H9 (cell line): ENCODE data around the gene NLN. TPM values are rescaled to one million over a fixed set of nuclear protein-coding genes. Genes with fewer than 3 reads are reported as not detected.

ENCODE experiments used
- DNase-seq: peaks from one replicate; pipeline ENCODE4 v3.0.0-alpha.2; 2017
- H2AFZ ChIP-seq: one replicate; pipeline ENCODE4 v1.6.1; 2013; ENCODE audit warnings: mild to moderate bottlenecking, low read length, control low read depth, moderate library complexity
- H2AK5ac ChIP-seq: 2 replicates; pipeline ENCODE4 v1.6.1; 2013; ENCODE audit warnings: low read length, control low read depth, mixed read lengths; ENCODE audit not compliant: insufficient read length
- H2BK120ac ChIP-seq: one replicate; pipeline ENCODE4 v1.6.1; 2013; ENCODE audit warnings: low read depth, mild to moderate bottlenecking, low read length, control low read depth, inconsistent platforms; ENCODE audit not compliant: poor library complexity, severe bottlenecking
- H2BK12ac ChIP-seq: 2 replicates; pipeline ENCODE4 v1.6.1; 2013; ENCODE audit warnings: low read length, control low read depth, mixed read lengths, low read depth; ENCODE audit not compliant: insufficient read length
- H2BK15ac ChIP-seq: 2 replicates; pipeline ENCODE4 v1.6.1; 2013; ENCODE audit warnings: low read depth, low read length, control low read depth
- H2BK20ac ChIP-seq: one replicate; pipeline ENCODE4 v1.6.1; 2013; ENCODE audit warnings: low read depth, mild to moderate bottlenecking, low read length, control low read depth, inconsistent platforms; ENCODE audit not compliant: poor library complexity, severe bottlenecking
- H2BK5ac ChIP-seq: 2 replicates; pipeline ENCODE4 v1.6.1; 2013; ENCODE audit warnings: low read length, control low read depth, mixed read lengths; ENCODE audit not compliant: insufficient read length
- H3K14ac ChIP-seq: 2 replicates; pipeline ENCODE4 v1.6.1; 2013; ENCODE audit warnings: low read length, control low read depth; ENCODE audit not compliant: insufficient read depth
- H3K18ac ChIP-seq: 2 replicates; pipeline ENCODE4 v1.6.1; 2013; ENCODE audit warnings: low read depth, mild to moderate bottlenecking, mixed read lengths, low read length, control low read depth; ENCODE audit not compliant: insufficient read length
- H3K23ac ChIP-seq: 2 replicates; pipeline ENCODE4 v1.6.1; 2013; ENCODE audit warnings: low read length, control low read depth, mixed read lengths, low read depth; ENCODE audit not compliant: insufficient read length
- H3K23me2 ChIP-seq: 2 replicates; pipeline ENCODE4 v1.6.1; 2013; ENCODE audit warnings: low read depth, mild to moderate bottlenecking, mixed read lengths, low read length, control low read depth; ENCODE audit not compliant: insufficient read length, poor library complexity, severe bottlenecking
- H3K27ac ChIP-seq: 2 replicates; pipeline ENCODE4 v1.5.1; 2013; ENCODE audit warnings: low read length, control low read depth, mixed read lengths, low read depth; ENCODE audit not compliant: insufficient read length
- H3K27me3 ChIP-seq: 2 replicates; pipeline ENCODE4 v1.6.1; 2013; ENCODE audit warnings: low read length, control low read depth, inconsistent platforms; ENCODE audit not compliant: insufficient read depth
- H3K4ac ChIP-seq: 2 replicates; pipeline ENCODE4 v1.6.1; 2013; ENCODE audit warnings: low read depth, mild to moderate bottlenecking, control low read depth, inconsistent platforms, low read length, moderate library complexity
- H3K4me1 ChIP-seq: 2 replicates; pipeline ENCODE4 v1.6.1; 2013; ENCODE audit warnings: low read length, control low read depth, inconsistent platforms; ENCODE audit not compliant: insufficient read depth
- H3K4me2 ChIP-seq: 2 replicates; pipeline ENCODE4 v1.6.1; 2013; ENCODE audit warnings: low read length, control low read depth, mixed read lengths; ENCODE audit not compliant: insufficient read length, insufficient read depth
- H3K56ac ChIP-seq: 2 replicates; pipeline ENCODE4 v1.6.1; 2013; ENCODE audit warnings: low read depth, mild to moderate bottlenecking, mixed read lengths, low read length, control low read depth; ENCODE audit not compliant: insufficient read length
- H3K79me1 ChIP-seq: 2 replicates; pipeline ENCODE4 v1.6.1; 2013; ENCODE audit warnings: low read depth, mild to moderate bottlenecking, moderate library complexity, low read length, control low read depth, inconsistent platforms; ENCODE audit not compliant: insufficient read depth, poor library complexity, severe bottlenecking
- H3K79me2 ChIP-seq: 2 replicates; pipeline ENCODE4 v1.6.1; 2013; ENCODE audit warnings: low read length, control low read depth, inconsistent platforms; ENCODE audit not compliant: insufficient read depth
- H3K9ac ChIP-seq: 2 replicates; pipeline ENCODE4 v1.6.1; 2013; ENCODE audit warnings: low read length, control low read depth, mixed read lengths; ENCODE audit not compliant: insufficient read length; ENCODE audit errors: extremely low read depth
- H3K9me3 ChIP-seq: one replicate; pipeline ENCODE4 v1.6.1; 2013; ENCODE audit warnings: low read depth, low read length, inconsistent platforms; ENCODE audit not compliant: control insufficient read depth
- H3T11ph ChIP-seq: one replicate; pipeline ENCODE4 v1.6.1; 2013; ENCODE audit warnings: mild to moderate bottlenecking, low read length, control low read depth, inconsistent platforms
- H4K20me1 ChIP-seq: one replicate; pipeline ENCODE4 v1.6.1; 2013; ENCODE audit not compliant: control insufficient read depth, insufficient read length, insufficient read depth
- H4K5ac ChIP-seq: 2 replicates; pipeline ENCODE4 v1.6.1; 2013; ENCODE audit warnings: low read depth, mild to moderate bottlenecking, mixed read lengths, low read length, control low read depth; ENCODE audit not compliant: insufficient read length
- H4K8ac ChIP-seq: replicated peaks from 2 replicates; pipeline ENCODE4 v1.6.1; 2013; ENCODE audit warnings: low read length, control low read depth, mixed read lengths, low read depth; ENCODE audit not compliant: insufficient read length
- H4K91ac ChIP-seq: 2 replicates; pipeline ENCODE4 v1.6.1; 2013; ENCODE audit warnings: low read depth, mild to moderate bottlenecking, moderate library complexity, mixed read lengths, low read length, control low read depth; ENCODE audit not compliant: insufficient read length
- H3K27ac Mint-ChIP-seq, 3 experiments: 2 replicates in 2 of 3; 3 replicates in 1 of 3; pipeline ENCODE4 v1.8.0; 2020 to 2021; ENCODE audit warnings: mixed read lengths in 3 of 3, mild to moderate bottlenecking in 1 of 3, moderate library complexity in 1 of 3
- H3K27me3 Mint-ChIP-seq: 2 replicates; pipeline ENCODE4 v1.8.0; 2021; ENCODE audit warnings: low read depth, mild to moderate bottlenecking, moderate library complexity, mixed read lengths
- H3K36me3 Mint-ChIP-seq, 3 experiments: 2 replicates in 2 of 3; 3 replicates in 1 of 3; pipeline ENCODE4 v1.8.0; 2020 to 2021; ENCODE audit warnings: low read depth in 3 of 3, mixed read lengths in 3 of 3; ENCODE audit not compliant: insufficient read depth in 1 of 3
- H3K4me1 Mint-ChIP-seq, 2 experiments: 2 replicates each; pipeline ENCODE4 v1.8.0; 2020; ENCODE audit warnings: mixed read lengths in 2 of 2
- H3K4me3 Mint-ChIP-seq, 2 experiments: 2 replicates in 1 of 2; 3 replicates in 1 of 2; pipeline ENCODE4 v1.8.0; 2020 to 2021; ENCODE audit warnings: mild to moderate bottlenecking in 2 of 2, mixed read lengths in 2 of 2, moderate library complexity in 1 of 2
- H3K9me3 Mint-ChIP-seq, 2 experiments: 2 replicates in 1 of 2; 3 replicates in 1 of 2; pipeline ENCODE4 v1.8.0; 2020; ENCODE audit warnings: mild to moderate bottlenecking in 2 of 2, mixed read lengths in 2 of 2, moderate library complexity in 1 of 2
- WGBS: extraction: QIAGEN DNeasy Blood & Tissue Kit; methylation state at CpG from one replicate; pipeline ENCODE4 v1.1.7; 2013; ENCODE audit warnings: missing lambda C conversion rate, low lambda C conversion rate, mixed read lengths; ENCODE audit not compliant: insufficient read length; ENCODE audit errors: extremely low coverage; 5-methylcytosine and 5-hydroxymethylcytosine counted together
- total RNA-seq: library from RNA; stranded (reverse); gene quantifications from 2 replicates; pipeline ENCODE4 v1.2.1, GENCODE V29; 2021
- TF ChIP-seq, protein P1 (sequence below): fragments of 200-600 bp; sonication (generic); conservative IDR thresholded peaks from 3 replicates; pipeline ENCODE4 v1.8.0; 2021; ENCODE audit warnings: antibody characterized with exemption, mild to moderate bottlenecking

The NLN gene
- total RNA-seq, 1 experiment from 2014 or later: 137 TPM

- H2BK12ac ChIP-seq: no peak overlapping the region
- H3K56ac ChIP-seq: no peak overlapping the region
- no peaks in the 10 kb centered on the region for H3K9me3 ChIP-seq
- no peak overlapping the region for H4K5ac ChIP-seq
- H2BK20ac ChIP-seq: no peak overlapping the region
- no peaks in the 10 kb centered on the region for H3K4me1 ChIP-seq
- no peak overlapping the region for H4K8ac ChIP-seq
- peaks cover 14 to 37% (median 29%) of the 10 kb centered on the region in 3 experiments; a peak in 6 of 7 replicates for H3K36me3 Mint-ChIP-seq
- H3K9me3 Mint-ChIP-seq: no peaks in the 10 kb centered on the region
- H2BK15ac ChIP-seq: no peak overlapping the region
- no peaks in the 10 kb centered on the region for H3K27me3 Mint-ChIP-seq
- TF ChIP-seq, protein P1, sequence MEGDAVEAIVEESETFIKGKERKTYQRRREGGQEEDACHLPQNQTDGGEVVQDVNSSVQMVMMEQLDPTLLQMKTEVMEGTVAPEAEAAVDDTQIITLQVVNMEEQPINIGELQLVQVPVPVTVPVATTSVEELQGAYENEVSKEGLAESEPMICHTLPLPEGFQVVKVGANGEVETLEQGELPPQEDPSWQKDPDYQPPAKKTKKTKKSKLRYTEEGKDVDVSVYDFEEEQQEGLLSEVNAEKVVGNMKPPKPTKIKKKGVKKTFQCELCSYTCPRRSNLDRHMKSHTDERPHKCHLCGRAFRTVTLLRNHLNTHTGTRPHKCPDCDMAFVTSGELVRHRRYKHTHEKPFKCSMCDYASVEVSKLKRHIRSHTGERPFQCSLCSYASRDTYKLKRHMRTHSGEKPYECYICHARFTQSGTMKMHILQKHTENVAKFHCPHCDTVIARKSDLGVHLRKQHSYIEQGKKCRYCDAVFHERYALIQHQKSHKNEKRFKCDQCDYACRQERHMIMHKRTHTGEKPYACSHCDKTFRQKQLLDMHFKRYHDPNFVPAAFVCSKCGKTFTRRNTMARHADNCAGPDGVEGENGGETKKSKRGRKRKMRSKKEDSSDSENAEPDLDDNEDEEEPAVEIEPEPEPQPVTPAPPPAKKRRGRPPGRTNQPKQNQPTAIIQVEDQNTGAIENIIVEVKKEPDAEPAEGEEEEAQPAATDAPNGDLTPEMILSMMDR: no peak
- H3K27me3 ChIP-seq: no peaks in the 10 kb centered on the region
- no peak overlapping the region for H3T11ph ChIP-seq
- H3K27ac Mint-ChIP-seq: no peak overlapping the region
- H3K23ac ChIP-seq: no peak overlapping the region
- no peak overlapping the region for H3K27ac ChIP-seq
- no peaks in the 10 kb centered on the region for H3K23me2 ChIP-seq
- no CpG with 5 or more reads among the region's 3 CpGs for WGBS
- H3K4me2 ChIP-seq: no peak overlapping the region
- H3K14ac ChIP-seq: no peak overlapping the region
- no peaks in the 10 kb centered on the region for H3K4me1 Mint-ChIP-seq
- H3K4ac ChIP-seq: no peak overlapping the region
- DNase-seq: no peak
- H4K91ac ChIP-seq: no peak overlapping the region
- H3K9ac ChIP-seq: no peak overlapping the region
- H3K4me3 Mint-ChIP-seq: no peak overlapping the region
- no peak overlapping the region for H2AFZ ChIP-seq
- H4K20me1 ChIP-seq: no peaks in the 10 kb centered on the region
- no peak overlapping the region for H2BK5ac ChIP-seq
- no peak overlapping the region for H2AK5ac ChIP-seq
- H3K79me1 ChIP-seq: no peaks in the 10 kb centered on the region
- H3K18ac ChIP-seq: no peak overlapping the region
- H2BK120ac ChIP-seq: no peak overlapping the region
- H3K79me2 ChIP-seq: no peaks in the 10 kb centered on the region
These were observed 39.9 kb upstream of the NLN start for GRCh38 chr5:65682148-65682547.
